ENCODE results near the gene DOK6. TPM values are rescaled to one million over a fixed set of nuclear protein-coding genes. Genes with fewer than 3 reads are reported as not detected.
"Not testable (repeated sequence)": the region's sequence is repeated elsewhere in the genome, so short reads cannot be mapped to it uniquely, and the experiment has no call there.

DOK6 gene
- total RNA-seq, 1 experiment from 2014 or later: not detected

DNA sequence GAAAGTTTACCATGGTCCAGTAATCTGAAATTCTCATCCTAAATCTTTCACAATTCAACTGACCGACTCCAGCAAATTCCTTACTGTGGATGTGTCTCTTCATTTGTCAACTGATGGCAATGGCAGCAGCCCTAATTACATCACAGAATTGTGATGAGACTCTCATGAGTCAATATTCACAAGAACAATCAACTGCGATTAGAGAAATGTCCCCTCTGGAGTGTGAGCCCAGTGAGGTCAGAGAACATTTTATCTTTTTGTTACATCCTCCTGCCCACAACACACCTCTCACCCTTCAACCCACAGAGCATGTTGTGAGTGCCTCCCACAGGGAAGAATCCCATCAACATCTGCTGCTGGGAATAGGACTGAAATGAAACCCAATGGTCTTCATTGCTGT, 473.4 kb downstream of the DOK6 start:
- no peaks in the 10 kb centered on the region for H3K27me3 ChIP-seq (ENCODE audit: low read length)
- DNase-seq: no peak
- H3K4me1 ChIP-seq (ENCODE audit: low read length): no peaks in the 10 kb centered on the region
- H3K9ac ChIP-seq (ENCODE audit: low read length): no peak overlapping the region
- H3K9me2 ChIP-seq (replicated peaks; ENCODE audit: insufficient read depth, low read length): no peaks in the 10 kb centered on the region
- no peak overlapping the region for H2AFZ ChIP-seq (ENCODE audit: low read length)
- H3K36me3 ChIP-seq (ENCODE audit: insufficient read depth, low read length): no peaks in the 10 kb centered on the region
- no peaks in the 10 kb centered on the region for H4K20me1 ChIP-seq (ENCODE audit: insufficient read depth, low read depth, low read length)
- no peaks in the 10 kb centered on the region for H3K79me2 ChIP-seq (ENCODE audit: low read length)
- H3K4me3 ChIP-seq (ENCODE audit: low read length): no peak overlapping the region
- H3K9me3 ChIP-seq (ENCODE audit: low read length): no peaks in the 10 kb centered on the region
- H3K4me2 ChIP-seq (ENCODE audit: low read depth, low read length, poor library complexity, severe bottlenecking): no peak overlapping the region
- no peak overlapping the region for H3K27ac ChIP-seq (ENCODE audit: low read length)

DNA sequence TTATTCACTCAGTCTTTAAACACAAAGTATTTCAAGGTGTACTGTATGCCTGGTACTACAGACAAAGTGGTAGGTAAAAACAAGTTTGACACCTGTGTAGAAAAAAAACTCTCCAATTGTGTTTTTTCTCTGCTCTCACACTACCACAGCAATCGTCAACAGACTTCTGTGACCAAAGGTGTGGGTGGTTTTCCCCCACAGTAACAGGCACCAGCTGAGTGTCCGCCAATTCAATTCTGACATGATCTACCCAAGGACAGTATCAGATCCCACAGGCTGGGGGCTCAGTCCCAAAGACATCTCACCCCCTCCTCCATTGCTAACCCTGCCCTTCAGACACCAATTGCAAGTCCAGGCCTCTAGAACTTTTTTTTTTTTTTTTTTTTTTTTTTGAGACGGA, 475.8 kb downstream of the DOK6 start:
- H3K27me3 ChIP-seq (ENCODE audit: low read length): no peaks in the 10 kb centered on the region
- no peak overlapping the region for H3K27ac ChIP-seq (ENCODE audit: low read length)

GRCh38 chr18:69878213-69878933, 477.7 kb downstream of the DOK6 start:
- no peak for DNase-seq
- Histone ChIP-seq H3K27me3 (ENCODE audit: low read length) (no peaks in the 10 kb centered on the region), H3K9me2 (replicated peaks; ENCODE audit: insufficient read depth, low read length) (no peaks in the 10 kb centered on the region)

More for the DNA sequence above, 475.8 kb downstream of the DOK6 start:
- Histone ChIP-seq H3K9ac (ENCODE audit: low read length) (no peak overlapping the region), H3K9me2 (replicated peaks; ENCODE audit: insufficient read depth, low read length) (no peaks in the 10 kb centered on the region), H3K79me2 (ENCODE audit: low read length) (no peaks in the 10 kb centered on the region), H3K9me3 (ENCODE audit: low read length) (no peaks in the 10 kb centered on the region), H3K4me3 (ENCODE audit: low read length) (no peak overlapping the region), H2AFZ (ENCODE audit: low read length) (no peak overlapping the region), H3K4me1 (ENCODE audit: low read length) (no peaks in the 10 kb centered on the region), H3K36me3 (ENCODE audit: insufficient read depth, low read length) (no peaks in the 10 kb centered on the region), H3K4me2 (ENCODE audit: low read depth, low read length, poor library complexity, severe bottlenecking) (no peak overlapping the region), H4K20me1 (ENCODE audit: insufficient read depth, low read depth, low read length) (no peaks in the 10 kb centered on the region)
- no peak for DNase-seq

DNA sequence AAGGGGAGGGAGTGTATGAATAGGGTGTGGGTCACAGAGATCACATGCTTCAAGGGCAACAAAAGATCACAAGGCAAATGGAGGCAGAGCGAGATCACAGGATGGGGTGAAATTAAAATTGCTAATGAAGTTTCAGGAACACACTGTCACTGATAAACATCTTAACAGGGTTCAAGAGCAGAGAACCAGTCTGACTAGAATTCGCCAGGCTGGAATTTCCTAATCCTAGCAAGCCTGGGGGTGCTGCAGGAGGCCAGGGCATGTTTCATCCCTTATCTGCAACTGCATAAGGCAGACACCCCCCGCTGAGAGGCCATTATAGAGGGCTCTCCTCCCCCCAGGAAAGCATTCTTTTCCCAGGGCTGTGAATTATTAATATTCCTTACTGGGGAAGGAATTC, 478.4 kb downstream of the DOK6 start:
- not testable (repeated sequence) for H3K4me2 ChIP-seq (ENCODE audit: low read depth, low read length, poor library complexity, severe bottlenecking); H3K27me3 ChIP-seq (ENCODE audit: low read length); H3K4me3 ChIP-seq (ENCODE audit: low read length); H4K20me1 ChIP-seq (ENCODE audit: insufficient read depth, low read depth, low read length); H3K79me2 ChIP-seq (ENCODE audit: low read length); H3K27ac ChIP-seq (ENCODE audit: low read length); H3K9ac ChIP-seq (ENCODE audit: low read length); H2AFZ ChIP-seq (ENCODE audit: low read length); H3K9me2 ChIP-seq (replicated peaks; ENCODE audit: insufficient read depth, low read length); H3K36me3 ChIP-seq (ENCODE audit: insufficient read depth, low read length); DNase-seq; H3K9me3 ChIP-seq (ENCODE audit: low read length)
- H3K4me1 ChIP-seq (ENCODE audit: low read length): peaks cover 11% of the 10 kb centered on the region

More at GRCh38 chr18:69878213-69878933, 477.7 kb downstream of the DOK6 start:
- Histone ChIP-seq H3K4me2 (ENCODE audit: low read depth, low read length, poor library complexity, severe bottlenecking) (no peak overlapping the region), H3K9me3 (ENCODE audit: low read length) (no peaks in the 10 kb centered on the region), H3K4me1 (ENCODE audit: low read length) (peaks cover 8% of the 10 kb centered on the region), H3K4me3 (ENCODE audit: low read length) (no peak overlapping the region), H3K36me3 (ENCODE audit: insufficient read depth, low read length) (no peaks in the 10 kb centered on the region), H3K27ac (ENCODE audit: low read length) (no peak overlapping the region), H2AFZ (ENCODE audit: low read length) (no peak overlapping the region), H3K79me2 (ENCODE audit: low read length) (no peaks in the 10 kb centered on the region), H4K20me1 (ENCODE audit: insufficient read depth, low read depth, low read length) (no peaks in the 10 kb centered on the region), H3K9ac (ENCODE audit: low read length) (no peak overlapping the region)

GRCh38 chr18:69880083-69880482, 479.4 kb downstream of the DOK6 start:
- no peak for DNase-seq
- no peaks in the 10 kb centered on the region for H3K9me3 ChIP-seq (ENCODE audit: low read length)
- H3K27ac ChIP-seq (ENCODE audit: low read length): no peak overlapping the region
- H3K79me2 ChIP-seq (ENCODE audit: low read length): no peaks in the 10 kb centered on the region
- no peak overlapping the region for H3K9ac ChIP-seq (ENCODE audit: low read length)
- H3K27me3 ChIP-seq (ENCODE audit: low read length): no peaks in the 10 kb centered on the region
- H3K36me3 ChIP-seq (ENCODE audit: insufficient read depth, low read length): no peaks in the 10 kb centered on the region
- no peaks in the 10 kb centered on the region for H3K9me2 ChIP-seq (replicated peaks; ENCODE audit: insufficient read depth, low read length)
- H3K4me1 ChIP-seq (ENCODE audit: low read length): peaks cover 11% of the 10 kb centered on the region
- H3K4me3 ChIP-seq (ENCODE audit: low read length): no peak overlapping the region
- H2AFZ ChIP-seq (ENCODE audit: low read length): no peak overlapping the region
- no peaks in the 10 kb centered on the region for H4K20me1 ChIP-seq (ENCODE audit: insufficient read depth, low read depth, low read length)
- H3K4me2 ChIP-seq (ENCODE audit: low read depth, low read length, poor library complexity, severe bottlenecking): no peak overlapping the region

GRCh38 chr18:69882965-69883668, 482.4 kb downstream of the DOK6 start:
- no peaks in the 10 kb centered on the region for H3K79me2 ChIP-seq (ENCODE audit: low read length)
- no peaks in the 10 kb centered on the region for H3K27me3 ChIP-seq (ENCODE audit: low read length)
- H4K20me1 ChIP-seq (ENCODE audit: insufficient read depth, low read depth, low read length): no peaks in the 10 kb centered on the region
- H3K4me2 ChIP-seq (ENCODE audit: low read depth, low read length, poor library complexity, severe bottlenecking): peak overlapping the region; percentile 22
- H3K27ac ChIP-seq (ENCODE audit: low read length): no peak overlapping the region
- no peak overlapping the region for H3K9ac ChIP-seq (ENCODE audit: low read length)
- no peaks in the 10 kb centered on the region for H3K9me3 ChIP-seq (ENCODE audit: low read length)
- peak; percentile 58 for DNase-seq
- no peaks in the 10 kb centered on the region for H3K9me2 ChIP-seq (replicated peaks; ENCODE audit: insufficient read depth, low read length)
- no peak overlapping the region for H3K4me3 ChIP-seq (ENCODE audit: low read length)
- H3K4me1 ChIP-seq (ENCODE audit: low read length): peaks cover 11% of the 10 kb centered on the region
- H3K36me3 ChIP-seq (ENCODE audit: insufficient read depth, low read length): no peaks in the 10 kb centered on the region
- no peak overlapping the region for H2AFZ ChIP-seq (ENCODE audit: low read length)

GRCh38 chr18:69883781-69884180, 483.1 kb downstream of the DOK6 start:
- Histone ChIP-seq H4K20me1 (ENCODE audit: insufficient read depth, low read depth, low read length) (no peaks in the 10 kb centered on the region), H3K4me2 (ENCODE audit: low read depth, low read length, poor library complexity, severe bottlenecking) (no peak overlapping the region), H2AFZ (ENCODE audit: low read length) (no peak overlapping the region), H3K79me2 (ENCODE audit: low read length) (no peaks in the 10 kb centered on the region), H3K9me2 (replicated peaks; ENCODE audit: insufficient read depth, low read length) (no peaks in the 10 kb centered on the region), H3K4me1 (ENCODE audit: low read length) (peaks cover 11% of the 10 kb centered on the region), H3K27ac (ENCODE audit: low read length) (no peak overlapping the region), H3K9ac (ENCODE audit: low read length) (no peak overlapping the region), H3K36me3 (ENCODE audit: insufficient read depth, low read length) (no peaks in the 10 kb centered on the region), H3K9me3 (ENCODE audit: low read length) (no peaks in the 10 kb centered on the region), H3K4me3 (ENCODE audit: low read length) (no peak overlapping the region), H3K27me3 (ENCODE audit: low read length) (no peaks in the 10 kb centered on the region)
- no peak for DNase-seq

GRCh38 chr18:69885355-69885754, 484.7 kb downstream of the DOK6 start:
- Histone ChIP-seq H3K4me1 (ENCODE audit: low read length) (peaks cover 11% of the 10 kb centered on the region), H3K9me2 (replicated peaks; ENCODE audit: insufficient read depth, low read length) (no peaks in the 10 kb centered on the region), H4K20me1 (ENCODE audit: insufficient read depth, low read depth, low read length) (no peaks in the 10 kb centered on the region), H3K4me2 (ENCODE audit: low read depth, low read length, poor library complexity, severe bottlenecking) (no peak overlapping the region), H3K79me2 (ENCODE audit: low read length) (no peaks in the 10 kb centered on the region), H3K9ac (ENCODE audit: low read length) (no peak overlapping the region), H3K4me3 (ENCODE audit: low read length) (no peak overlapping the region), H3K27me3 (ENCODE audit: low read length) (no peaks in the 10 kb centered on the region), H3K9me3 (ENCODE audit: low read length) (no peaks in the 10 kb centered on the region), H3K36me3 (ENCODE audit: insufficient read depth, low read length) (no peaks in the 10 kb centered on the region), H3K27ac (ENCODE audit: low read length) (no peak overlapping the region), H2AFZ (ENCODE audit: low read length) (no peak overlapping the region)
- no peak for DNase-seq
